ENCODE measurements around the gene TMEM270. TPM values are rescaled to one million over a fixed set of nuclear protein-coding genes. Genes with fewer than 3 reads are reported as not detected.
A peak's percentile ranks its signal among the peaks of the same experiment; 100 is the strongest.

The TMEM270 gene
- total RNA-seq (under 1 TPM in 1 of 6 donors, not detected in 5; 0.25 TPM), polyA plus RNA-seq (under 1 TPM in 1 of 2 donors, not detected in 1; 0.31 TPM)

DNA sequence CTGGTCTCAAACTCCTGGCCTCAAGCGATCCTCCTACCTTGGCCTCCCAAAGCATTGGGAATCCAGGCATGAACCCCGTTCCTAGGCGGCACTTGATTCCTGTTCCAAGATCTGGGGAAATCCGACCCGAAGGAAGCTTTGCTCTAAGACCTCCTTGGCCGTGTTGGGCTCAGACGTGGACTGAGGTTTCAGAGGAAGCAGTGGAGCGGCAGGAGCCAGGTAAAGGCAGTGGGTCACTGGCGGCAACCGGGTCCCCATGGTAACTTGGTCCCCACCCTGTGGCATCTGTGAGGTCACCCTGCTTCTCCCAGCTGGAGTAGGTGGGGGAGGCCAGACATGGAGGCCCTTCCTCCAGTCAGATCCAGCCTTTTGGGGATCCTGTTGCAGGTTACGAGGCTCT lies at the start of gene TMEM270:
TSS of gene TMEM270 (plus strand) at position 301 of the 400 bp plus-strand sequence. CDS start at position 337, 36 bp downstream.
- Histone ChIP-seq H3K9me3 (no peaks in the 10 kb centered on the region), H3K27me3 (no peaks in the 10 kb centered on the region), H3K27ac (no peak within 1 kb of the TSS), H3K4me3 (no peak within 1 kb of the TSS), H3K4me1 (no peaks in the 10 kb centered on the region), H3K36me3 (no peaks in the 10 kb centered on the region)
- FAIRE-seq (no peak), DNase-seq (peak in 1 of 6 donors; percentile 5), ATAC-seq (no peak)
- intact Hi-C loops (cut with DNase I), result loop anchor here in 2 of 3 donors (10.0 kb wide), 2 partner anchors 344 to 534 kb away; no protein-coding TSS in a partner anchor
- WGBS, 2 donors, result 82 to 86% methylated on average over 11 of the region's 11 CpGs
- TF ChIP-seq, protein P1, sequence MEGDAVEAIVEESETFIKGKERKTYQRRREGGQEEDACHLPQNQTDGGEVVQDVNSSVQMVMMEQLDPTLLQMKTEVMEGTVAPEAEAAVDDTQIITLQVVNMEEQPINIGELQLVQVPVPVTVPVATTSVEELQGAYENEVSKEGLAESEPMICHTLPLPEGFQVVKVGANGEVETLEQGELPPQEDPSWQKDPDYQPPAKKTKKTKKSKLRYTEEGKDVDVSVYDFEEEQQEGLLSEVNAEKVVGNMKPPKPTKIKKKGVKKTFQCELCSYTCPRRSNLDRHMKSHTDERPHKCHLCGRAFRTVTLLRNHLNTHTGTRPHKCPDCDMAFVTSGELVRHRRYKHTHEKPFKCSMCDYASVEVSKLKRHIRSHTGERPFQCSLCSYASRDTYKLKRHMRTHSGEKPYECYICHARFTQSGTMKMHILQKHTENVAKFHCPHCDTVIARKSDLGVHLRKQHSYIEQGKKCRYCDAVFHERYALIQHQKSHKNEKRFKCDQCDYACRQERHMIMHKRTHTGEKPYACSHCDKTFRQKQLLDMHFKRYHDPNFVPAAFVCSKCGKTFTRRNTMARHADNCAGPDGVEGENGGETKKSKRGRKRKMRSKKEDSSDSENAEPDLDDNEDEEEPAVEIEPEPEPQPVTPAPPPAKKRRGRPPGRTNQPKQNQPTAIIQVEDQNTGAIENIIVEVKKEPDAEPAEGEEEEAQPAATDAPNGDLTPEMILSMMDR (IDR thresholded peaks at IDR 0.05), result no peak

DNA sequence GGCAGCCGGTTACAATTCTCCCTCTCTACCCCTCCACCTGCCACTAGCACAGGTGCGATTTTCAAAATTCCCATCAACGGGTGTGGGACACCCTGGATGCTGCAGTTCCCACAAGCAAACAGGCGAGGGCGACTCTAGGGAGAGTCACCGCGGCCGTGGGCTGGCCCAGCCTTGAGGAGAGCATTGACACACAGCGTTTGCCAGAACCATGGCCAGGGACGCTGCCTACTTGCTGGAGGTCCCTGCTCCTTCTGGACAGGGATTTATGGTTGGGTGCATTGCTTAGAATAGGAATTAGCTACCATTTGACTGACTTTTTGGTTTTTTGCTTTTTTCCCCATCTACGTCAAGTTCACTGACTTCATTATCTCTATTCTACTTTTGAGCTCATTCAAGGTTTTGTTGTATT lies 49.2 kb upstream of the TMEM270 start:
- intact Hi-C loops (cut with DNase I), result no loop called here
- no peaks in the 10 kb centered on the region for H3K4me1 ChIP-seq
- no peak for FAIRE-seq
- DNase-seq, result peak; percentile 73 to 94 (median 87)
- H3K36me3 ChIP-seq, result no peaks in the 10 kb centered on the region
- H3K9me3 ChIP-seq, result no peaks in the 10 kb centered on the region
- peak; percentile 98 to 100 (median 99) for ATAC-seq
- H3K27me3 ChIP-seq, result no peaks in the 10 kb centered on the region
- 8 to 10% methylated on average over 11 of the region's 11 CpGs for WGBS, 2 donors
- no peak overlapping the region for H3K27ac ChIP-seq
- no peak overlapping the region for H3K4me3 ChIP-seq
- TF ChIP-seq, protein P1 (IDR thresholded peaks at IDR 0.05), result peak; percentile 77 to 90 (median 83)

GRCh38 chr7:73812996-73813395 lies 48.0 kb upstream of the TMEM270 start:
- H3K27ac ChIP-seq, result no peak overlapping the region
- no peaks in the 10 kb centered on the region for H3K4me1 ChIP-seq
- no peak for DNase-seq
- TF ChIP-seq, protein P1 (IDR thresholded peaks at IDR 0.05), result no peak
- H3K9me3 ChIP-seq, result no peaks in the 10 kb centered on the region
- 91 to 96% methylated on average over 3 of the region's 3 CpGs for WGBS, 2 donors
- ATAC-seq, result no peak
- no peak overlapping the region for H3K4me3 ChIP-seq
- FAIRE-seq, result no peak
- no peaks in the 10 kb centered on the region for H3K36me3 ChIP-seq
- intact Hi-C loops (cut with DNase I), result no loop called here
- no peaks in the 10 kb centered on the region for H3K27me3 ChIP-seq

GRCh38 chr7:73815436-73815835 lies 45.5 kb upstream of the TMEM270 start:
- FAIRE-seq (no peak), ATAC-seq (no peak), DNase-seq (peak in 3 of 6 donors; percentile 6 to 25 (median 8))
- 84 to 88% methylated on average over 8 of the region's 8 CpGs for WGBS, 2 donors
- Histone ChIP-seq H3K27ac (no peak overlapping the region), H3K27me3 (no peaks in the 10 kb centered on the region), H3K4me1 (no peaks in the 10 kb centered on the region), H3K36me3 (no peaks in the 10 kb centered on the region), H3K4me3 (no peak overlapping the region), H3K9me3 (no peaks in the 10 kb centered on the region)
- TF ChIP-seq, protein P1 (IDR thresholded peaks at IDR 0.05), result no peak
- intact Hi-C loops (cut with DNase I), result loop anchor here in 1 of 3 donors (5.0 kb wide), 1 partner anchor 37 kb away; no protein-coding TSS in a partner anchor

DNA sequence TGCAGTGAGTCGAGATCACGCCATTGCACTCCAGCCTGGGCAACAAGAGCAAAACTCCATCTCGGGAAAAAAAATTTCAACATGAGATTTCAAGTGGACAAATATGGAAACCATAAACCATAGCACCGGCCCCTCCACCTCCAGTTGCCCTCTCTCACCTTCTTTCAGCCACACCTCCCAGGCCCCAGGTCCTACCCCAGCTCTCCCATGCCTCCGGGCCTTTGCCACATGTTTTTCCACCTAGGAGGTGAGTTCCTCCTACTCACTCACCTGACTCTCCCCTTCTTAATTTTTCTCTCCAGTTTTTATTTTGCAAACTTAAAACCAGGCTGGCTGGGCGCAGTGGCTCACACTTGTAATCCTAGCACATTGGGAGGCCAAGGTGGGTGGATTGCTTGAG lies 43.8 kb upstream of the TMEM270 start:
- FAIRE-seq (no peak), DNase-seq (peak in 3 of 6 donors; percentile 5 to 9 (median 9)), ATAC-seq (no peak)
- Histone ChIP-seq H3K36me3 (no peaks in the 10 kb centered on the region), H3K9me3 (no peaks in the 10 kb centered on the region), H3K27me3 (no peaks in the 10 kb centered on the region), H3K4me1 (no peaks in the 10 kb centered on the region), H3K4me3 (no peak overlapping the region), H3K27ac (no peak overlapping the region)
- intact Hi-C loops (cut with DNase I), result loop anchor here in 1 of 3 donors (5.0 kb wide), 1 partner anchor 35 kb away; no protein-coding TSS in a partner anchor
- TF ChIP-seq, protein P1 (IDR thresholded peaks at IDR 0.05), result no peak
- 95 to 98% methylated on average over 6 of the region's 6 CpGs for WGBS, 2 donors

All from pancreas (tissue), 10 donors.